Kidney capillary endothelial cell (primary cell): ENCODE results near the gene DCTN1.

Source experiments
- DNase-seq: peaks from one replicate; pipeline ENCODE4 v3.0.0-alpha.2; 2018; ENCODE audit warnings: low spot score

Gene DCTN1

DNA sequence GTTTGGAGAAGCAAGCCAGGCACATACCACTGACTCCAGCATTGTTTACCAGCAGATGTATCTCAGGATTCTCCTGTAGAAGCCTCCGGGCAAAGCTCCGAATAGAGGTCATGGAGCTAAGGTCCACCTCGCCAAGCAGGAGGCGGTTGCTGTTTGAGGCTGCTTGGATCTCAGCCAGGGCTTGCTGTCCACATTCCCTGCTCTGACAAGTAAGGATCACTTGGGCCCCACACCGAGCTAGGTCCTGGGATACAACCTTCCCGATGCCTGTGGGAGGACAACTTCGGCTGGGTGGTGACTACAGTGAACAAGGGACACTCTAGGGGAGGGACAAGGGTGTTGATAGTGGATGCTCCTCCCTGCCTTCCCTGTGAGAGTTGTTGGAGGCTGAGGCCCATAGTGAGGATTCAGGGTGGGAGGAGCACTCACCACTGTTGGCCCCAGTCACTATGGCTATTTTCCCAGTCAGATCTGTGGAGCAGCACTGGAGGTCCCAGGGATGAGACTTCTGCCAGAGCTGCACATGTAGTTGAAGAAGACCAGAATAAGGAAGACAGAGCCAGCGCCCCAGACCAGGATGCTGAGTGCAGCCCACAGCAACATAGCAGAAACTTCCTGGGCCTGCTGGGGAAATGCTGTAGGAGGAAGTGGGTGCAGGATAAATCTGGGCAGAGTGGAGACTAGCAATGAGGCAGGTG lies 33.0 kb upstream of the DCTN1 start:
- no peak for DNase-seq

DNA sequence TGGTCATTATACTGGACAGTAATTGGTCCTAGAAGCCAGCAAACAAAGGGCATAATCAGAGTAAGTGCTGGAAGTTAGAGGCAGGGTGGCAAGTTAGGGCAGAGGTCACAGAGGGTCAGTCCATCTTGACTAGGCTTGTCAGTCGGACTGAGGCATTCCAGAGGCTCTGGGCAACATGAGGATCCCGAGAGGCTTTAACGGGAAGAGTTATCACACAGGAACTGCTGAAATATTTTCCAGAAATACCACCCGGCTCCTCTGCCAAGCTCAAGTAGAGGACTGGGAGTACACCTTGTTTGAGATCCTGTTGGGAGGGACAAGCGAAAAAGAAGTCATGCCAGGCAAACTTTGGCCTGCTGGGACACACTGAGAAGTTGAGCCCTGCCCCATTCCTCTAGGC lies 27.6 kb upstream of the DCTN1 start:
- no peak for DNase-seq

DNA sequence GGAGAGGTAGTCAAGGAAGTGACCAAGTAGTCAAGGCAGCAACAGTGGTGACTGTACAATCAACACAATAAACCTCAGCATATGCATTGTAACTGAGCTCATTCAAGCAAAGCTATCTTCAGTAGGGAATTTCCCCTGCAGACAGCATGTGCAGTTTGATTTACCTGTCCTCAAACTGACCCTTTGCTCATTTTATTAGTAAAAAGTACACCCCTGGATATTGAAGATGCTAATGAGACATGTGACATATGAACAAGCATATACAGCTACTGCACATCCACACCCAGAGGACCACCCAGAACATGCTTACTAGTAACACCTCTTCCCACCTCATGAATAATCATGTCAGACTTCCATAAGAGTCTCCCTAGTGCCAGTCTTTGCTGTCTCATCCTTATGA lies 25.9 kb upstream of the DCTN1 start:
- no peak for DNase-seq

DNA sequence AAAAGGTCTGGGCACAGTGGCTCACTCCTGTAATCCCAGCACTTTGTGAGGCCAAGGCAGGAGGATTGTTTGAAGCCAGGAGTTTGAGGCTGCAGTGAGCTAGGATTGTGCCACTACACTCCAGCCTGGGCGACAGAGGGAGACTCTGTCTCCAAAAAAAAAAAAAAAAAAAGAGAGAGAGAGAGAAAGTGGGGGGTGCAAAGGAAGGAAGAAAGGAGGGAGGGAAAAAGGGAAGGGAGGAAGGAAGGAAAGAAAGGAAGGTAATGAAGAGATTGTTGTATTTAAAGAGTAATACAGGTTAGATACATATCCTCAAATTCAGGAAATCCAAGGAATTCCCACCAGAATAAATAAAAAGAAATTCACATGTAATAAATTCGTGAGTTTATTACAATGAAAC lies 21.8 kb upstream of the DCTN1 start:
- DNase-seq: no peak

DNA sequence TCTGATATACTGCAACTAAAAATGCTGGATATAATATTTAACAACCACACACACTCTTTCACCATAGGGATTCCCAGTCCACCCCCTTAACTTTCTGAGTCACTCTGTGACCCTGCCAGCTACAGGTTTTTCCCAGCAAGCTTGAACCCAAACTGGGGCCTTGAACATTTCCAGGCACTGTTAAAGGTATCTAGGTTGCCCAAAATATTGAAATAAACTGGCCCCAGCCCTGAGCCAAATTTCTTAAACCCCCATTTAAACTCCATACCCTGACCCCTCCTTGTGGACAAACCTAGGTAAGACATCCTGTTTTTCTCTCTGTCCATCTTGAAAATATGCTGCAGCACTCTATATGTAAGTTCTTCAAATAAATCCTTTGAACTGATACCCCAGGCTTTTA lies 19.7 kb upstream of the DCTN1 start:
- DNase-seq: no peak

DNA sequence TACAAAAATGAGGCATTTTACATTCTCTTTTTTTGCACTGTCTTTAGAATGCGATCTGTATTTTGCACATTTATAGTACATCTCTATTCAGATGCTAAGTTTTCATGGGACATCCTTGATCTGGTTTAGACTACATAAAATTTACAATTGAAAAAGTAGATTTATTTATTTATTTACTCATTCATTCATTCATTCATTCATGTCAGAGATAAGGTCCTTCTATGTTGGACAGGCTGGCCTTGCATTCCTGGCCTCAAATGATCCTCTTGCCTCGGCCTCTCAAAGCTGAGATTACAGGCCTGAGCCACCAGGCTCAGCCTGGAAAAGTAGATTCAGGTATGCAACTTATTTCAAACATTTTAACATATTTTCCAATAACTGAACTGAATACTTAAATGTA lies 16.0 kb upstream of the DCTN1 start:
- no peak for DNase-seq

DNA sequence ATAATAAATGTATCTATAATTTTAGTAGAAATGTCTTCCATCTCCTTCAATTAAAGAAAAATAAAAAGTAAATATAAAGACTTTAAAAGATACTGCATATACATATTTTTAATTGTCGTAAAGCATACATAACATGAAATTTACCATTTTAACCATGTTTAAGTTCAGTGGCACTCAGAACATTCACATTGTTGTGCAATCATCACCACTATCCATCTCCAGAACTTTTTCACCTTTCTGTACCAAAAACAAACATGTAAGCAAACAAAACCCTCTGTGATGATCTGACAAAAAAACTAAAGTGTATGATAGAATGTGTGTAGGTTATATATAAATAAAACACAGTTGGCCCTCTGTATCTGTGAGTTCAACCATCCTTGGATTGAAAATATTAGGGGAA lies 13.4 kb upstream of the DCTN1 start:
- DNase-seq: no peak

DNA sequence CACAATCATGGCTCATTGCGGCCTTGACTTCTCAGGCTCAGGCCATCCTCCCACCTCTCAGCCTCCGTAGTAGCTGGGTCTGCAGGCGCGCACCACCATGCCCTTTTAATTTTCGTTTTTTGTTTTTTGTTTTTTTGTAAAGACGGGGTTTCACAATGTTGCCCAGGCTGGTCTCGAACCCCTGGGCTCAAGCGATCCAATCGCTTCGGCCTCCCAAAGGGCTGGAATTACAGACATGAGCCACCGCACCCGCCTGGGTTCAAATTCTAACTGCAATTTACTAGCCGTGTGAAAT lies 12.3 kb upstream of the DCTN1 start:
- DNase-seq: no peak

DNA sequence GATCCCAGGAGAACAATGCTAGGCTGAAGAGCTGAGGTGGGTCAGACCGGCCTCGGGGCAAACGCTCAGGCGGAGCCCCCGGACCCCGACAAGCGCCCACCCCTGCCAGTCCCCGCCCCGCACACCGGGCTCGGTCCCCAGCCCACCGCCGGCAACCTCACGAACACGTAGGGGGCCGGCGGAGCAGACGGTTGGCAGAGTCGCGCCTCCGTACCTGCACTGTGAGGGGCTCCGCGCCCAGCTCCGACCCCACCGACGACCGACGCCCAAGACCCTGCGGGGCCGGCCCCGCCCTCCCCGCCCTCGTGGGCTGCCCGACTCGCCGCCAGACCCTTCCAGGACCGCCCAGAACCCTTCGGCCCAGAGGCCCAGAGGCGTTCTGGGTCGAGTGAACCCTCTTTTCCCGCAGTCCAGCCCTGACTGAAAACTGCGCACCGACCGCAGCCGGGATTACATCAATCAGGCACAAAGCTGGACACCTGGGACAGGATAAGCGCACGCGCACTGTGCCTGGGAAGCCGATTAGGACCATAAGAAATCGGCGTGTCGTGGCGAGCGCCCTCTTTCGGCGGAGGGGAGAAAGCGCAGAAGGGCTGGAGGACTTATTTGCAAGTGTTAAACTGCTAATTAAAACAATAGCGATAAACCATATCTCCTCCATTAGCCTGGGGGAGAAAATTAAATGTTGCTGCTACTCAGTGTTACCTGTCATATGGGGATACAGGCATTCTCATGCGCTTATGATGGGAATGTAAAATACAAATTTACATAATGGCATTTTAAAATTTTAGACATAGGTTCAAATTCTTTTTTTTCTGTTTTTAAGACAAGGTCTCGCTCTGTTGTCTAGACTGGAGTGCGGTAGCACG lies 11.7 kb upstream of the DCTN1 start:
- DNase-seq: peak; percentile 84

DNA sequence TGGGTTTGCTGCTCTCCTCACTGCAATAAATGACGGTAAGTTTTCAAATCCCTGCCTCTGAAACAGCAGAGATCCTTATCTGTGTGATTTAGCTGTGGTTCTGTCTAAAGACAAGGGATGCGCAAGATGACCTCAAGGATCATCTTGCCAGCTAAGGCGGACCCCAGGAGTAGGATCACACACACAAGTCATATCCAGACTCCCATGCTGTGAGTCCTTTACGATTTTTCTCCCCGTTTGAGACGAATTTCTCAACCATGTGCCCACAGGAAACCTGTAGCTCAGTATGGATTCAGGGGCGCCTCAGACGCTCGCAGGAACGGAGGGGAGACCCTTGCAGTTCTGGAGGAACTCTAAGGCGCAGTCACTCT lies 11.1 kb upstream of the DCTN1 start:
- peak; percentile 30 for DNase-seq

DNA sequence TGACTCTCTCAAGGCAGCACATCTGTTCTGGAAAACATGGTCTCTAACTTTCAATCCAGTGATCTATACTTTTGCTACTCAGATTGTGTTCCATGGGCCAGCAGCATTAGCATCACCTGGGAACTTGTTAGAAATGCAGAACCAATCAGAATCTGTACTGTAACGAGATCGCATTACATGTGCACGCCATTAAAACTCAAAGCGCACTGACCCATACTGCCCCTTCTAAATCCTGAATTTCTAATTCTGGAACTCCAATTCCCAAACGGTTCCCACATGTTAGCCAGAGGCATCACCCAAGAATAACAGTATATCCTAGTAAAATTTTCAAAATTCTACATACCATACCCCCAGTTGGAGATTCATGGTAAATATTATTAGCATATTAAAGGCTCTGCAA lies 10.5 kb upstream of the DCTN1 start:
- no peak for DNase-seq

DNA sequence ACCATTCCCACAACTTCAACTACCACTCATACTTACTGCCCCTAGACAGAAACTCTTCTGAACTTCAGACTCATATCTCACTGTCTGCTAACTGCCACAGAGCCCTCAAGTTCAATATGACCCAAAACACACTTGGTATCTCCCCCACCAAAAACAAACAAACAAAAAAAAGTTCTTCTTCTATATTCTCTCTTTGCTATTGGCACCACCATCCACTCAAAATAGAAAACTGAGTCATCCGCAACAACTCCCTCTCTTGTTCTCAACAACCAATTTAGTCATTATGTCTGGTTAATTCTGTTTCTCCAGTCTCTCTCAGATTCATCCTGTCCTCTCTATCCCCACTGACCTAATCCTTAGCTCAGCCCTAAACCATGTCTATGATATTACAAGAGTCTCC lies 7.2 kb upstream of the DCTN1 start:
- DNase-seq: no peak

DNA sequence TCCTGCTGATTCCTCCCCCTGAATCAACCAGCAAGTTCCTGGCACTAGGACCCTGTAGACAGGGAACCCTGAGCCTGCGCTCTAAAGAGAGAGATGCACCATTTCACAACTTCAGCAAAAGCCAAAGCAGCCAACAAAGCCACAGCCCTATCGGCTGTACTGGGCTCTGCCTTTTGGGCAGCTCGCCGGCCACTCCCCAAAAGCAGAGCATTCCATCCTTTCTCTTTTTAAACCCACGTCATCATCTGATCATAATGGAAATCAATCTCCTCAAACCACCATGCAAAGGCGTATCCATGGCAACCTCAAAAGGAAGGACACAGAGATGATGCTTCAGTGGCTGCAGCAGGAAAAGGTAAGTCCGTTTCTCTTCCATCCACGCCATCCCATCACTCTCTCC lies 5.3 kb upstream of the DCTN1 start:
- DNase-seq: no peak

DNA sequence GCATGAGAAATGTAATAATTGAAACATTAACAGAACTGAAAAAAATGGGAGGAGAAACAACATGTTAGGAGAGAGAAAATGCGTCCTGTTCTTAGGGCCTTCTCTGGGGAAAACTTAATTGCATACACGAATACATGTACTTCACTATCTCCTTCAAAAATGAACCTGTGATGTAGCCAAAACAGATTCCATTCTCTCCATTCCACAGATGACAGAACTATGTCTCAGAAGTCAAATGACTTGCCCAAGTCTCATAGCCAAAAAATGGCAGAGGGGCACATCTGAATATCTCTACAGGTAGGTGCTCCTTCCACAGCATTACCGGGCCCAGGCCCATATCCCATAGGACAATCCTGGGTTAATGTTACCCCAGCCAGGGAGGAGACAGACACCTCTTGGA lies 3.9 kb upstream of the DCTN1 start:
- no peak for DNase-seq

DNA sequence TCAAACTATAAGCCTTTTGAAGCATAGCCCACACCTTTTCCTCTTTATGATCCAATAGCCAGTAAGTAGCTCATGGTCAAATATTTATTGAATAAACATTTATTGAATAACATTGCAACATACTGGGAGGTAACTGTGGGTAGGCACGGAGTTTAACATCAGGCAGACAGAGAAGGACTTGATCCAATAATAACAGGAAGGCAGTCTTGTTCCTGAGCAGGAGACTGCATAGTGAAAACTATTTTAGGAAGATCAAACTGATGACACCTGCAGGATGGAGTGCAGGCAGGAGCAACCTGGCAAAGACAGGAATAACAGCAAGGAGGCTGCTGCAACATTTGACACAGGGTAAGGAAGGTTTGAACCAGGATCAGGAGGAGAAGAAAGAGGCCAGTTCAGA lies 3.1 kb upstream of the DCTN1 start:
- DNase-seq: no peak

DNA sequence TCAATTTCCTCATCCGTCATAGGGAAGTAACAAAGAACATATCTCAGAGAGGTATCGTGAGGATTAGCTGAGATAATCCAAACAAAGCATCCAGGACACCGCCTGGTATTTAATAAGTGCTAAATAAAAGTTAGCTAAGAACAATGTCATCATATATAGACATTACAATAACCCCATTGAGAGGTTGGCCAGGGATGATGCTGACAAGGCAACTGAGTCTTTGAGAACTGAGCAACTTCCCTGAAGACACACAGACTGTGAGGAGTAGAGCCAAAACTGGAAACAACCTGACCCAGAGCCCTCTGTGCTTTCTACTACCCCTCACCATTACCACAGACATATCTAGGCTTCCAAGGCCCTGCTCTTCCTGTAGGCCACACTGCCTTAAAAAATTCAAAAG lies 1.6 kb upstream of the DCTN1 start:
- no peak for DNase-seq

DNA sequence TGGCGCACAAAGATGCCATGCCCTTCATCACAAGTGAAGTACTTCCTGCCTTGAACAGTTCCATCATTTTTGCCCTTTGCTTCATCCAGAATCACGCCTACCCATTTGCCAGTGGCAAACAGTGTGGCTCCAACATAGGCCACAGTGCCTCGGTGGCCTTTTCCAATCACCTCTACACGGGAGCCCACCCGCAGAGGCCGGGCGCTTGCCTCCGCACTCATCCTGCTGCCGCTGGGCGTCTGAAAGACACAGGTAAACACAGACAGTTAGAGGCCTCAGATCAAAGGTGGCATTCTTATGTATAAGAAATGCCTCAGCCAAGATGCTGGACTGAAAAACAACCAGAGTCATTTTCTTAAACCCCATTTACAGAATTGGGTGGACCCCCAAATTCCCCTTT lies 2.1 kb downstream of the DCTN1 start:
- no peak for DNase-seq

DNA sequence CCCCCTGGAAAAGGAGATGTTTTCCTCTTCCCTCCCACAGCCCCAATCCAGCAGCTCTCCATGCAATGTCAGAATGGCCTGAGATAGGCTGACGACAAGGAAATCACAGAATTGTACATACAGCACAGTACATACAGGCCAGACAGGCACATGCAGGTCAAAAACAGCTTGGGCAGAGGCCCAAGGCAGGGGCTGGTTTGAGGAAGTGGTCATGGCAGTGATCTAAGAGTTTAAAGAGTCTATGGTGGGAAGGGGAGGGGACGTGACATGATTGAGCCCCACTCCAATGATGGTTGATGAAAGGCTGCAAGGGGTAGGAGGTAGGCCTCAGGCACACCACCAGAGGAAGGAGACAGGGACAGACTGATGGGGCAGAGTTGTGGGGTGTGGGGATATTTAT lies 4.3 kb downstream of the DCTN1 start:
- DNase-seq: no peak

DNA sequence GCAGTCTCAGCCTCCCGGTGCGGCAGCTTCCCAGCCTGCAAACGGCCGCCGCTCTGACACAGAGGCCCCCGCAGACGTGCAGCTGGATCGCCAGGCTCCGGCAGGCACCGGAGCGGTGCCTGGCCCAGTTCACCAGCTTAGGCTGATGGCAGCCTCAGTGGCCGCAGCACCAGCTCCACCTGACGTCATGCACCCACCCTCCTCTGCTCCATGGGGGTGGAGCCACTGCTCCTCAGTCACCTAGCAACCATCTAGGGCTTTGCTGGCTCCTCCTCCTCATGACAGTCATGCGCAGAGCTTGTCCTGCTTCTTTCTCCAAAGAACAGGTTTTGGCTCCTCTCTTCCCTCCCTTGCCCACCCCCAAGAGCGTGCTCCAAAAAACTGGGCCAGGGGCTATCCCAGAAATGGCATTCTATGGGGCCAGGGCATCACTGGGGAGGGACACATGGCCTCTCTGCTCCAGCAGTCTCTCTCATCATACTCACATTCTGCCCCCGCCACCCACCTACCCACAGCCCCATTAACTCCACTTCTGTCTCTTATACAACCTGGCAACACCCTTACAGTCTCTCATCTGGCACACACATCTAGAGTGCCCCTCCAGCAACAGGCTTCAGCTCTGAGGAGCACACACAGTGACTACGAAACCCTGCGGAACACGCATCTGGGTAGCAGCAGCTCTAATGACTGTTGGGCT lies 5.5 kb downstream of the DCTN1 start:
- no peak for DNase-seq

DNA sequence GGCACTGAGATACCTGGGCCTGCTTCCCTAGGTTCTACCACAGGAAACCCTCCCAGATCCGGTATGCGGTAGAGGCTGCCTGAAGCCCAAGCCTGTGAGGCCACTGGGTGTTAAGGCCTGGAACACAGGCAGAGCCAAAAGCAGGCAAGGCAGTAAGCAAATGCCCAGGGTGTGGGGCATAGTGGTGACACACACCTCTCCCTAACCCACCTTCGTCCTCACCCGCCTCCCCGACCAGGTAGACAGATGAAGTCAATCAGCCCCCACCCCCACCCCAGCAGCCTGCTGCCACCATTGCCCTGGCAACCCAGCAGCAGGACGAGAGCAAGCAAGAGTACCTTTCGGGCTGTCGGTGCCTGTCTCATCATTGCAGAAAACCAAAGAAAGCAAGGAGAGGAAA lies 6.1 kb downstream of the DCTN1 start:
- DNase-seq: no peak

DNA sequence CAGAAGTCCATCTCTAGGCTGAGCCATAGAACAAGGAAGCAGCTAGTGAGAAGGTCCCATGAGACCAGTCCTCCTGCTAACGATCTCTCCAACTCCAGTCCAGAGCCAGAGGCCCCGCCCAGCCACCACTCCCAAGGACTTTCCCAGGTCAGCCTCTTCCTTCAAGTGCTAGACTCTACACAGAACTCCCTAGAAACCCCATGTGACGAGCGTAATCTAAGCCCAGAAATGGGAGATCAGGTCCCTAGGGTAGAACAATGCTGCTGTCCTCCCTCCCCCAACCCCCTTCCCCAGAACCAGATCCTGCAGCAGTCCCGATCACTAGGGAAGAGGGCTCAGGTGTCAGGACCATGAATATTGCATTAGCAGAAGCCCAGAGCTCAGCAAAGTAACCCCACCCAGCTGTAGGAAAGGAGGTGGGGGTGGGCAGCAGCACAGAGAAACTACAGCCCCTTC lies 6.9 kb downstream of the DCTN1 start:
- DNase-seq: no peak

DNA sequence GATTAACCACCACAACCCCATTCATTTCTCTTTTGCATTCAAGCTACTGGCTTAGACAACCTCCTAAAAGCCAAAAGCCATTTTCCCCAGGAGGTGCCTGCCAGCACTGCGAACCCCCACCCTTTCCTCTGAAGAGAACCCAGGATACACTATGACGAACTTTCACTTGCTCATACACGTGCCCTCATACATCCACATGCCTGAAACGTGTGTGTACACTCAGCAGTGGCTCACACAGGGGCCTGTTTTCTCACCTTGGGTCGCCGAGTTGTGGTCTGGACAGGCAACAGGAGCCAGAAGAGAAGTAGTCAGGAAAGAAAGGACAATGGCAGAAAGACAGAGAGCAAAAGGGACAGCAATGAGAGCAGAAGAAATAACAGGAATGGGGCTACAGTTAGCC lies 7.4 kb downstream of the DCTN1 start:
- no peak for DNase-seq

DNA sequence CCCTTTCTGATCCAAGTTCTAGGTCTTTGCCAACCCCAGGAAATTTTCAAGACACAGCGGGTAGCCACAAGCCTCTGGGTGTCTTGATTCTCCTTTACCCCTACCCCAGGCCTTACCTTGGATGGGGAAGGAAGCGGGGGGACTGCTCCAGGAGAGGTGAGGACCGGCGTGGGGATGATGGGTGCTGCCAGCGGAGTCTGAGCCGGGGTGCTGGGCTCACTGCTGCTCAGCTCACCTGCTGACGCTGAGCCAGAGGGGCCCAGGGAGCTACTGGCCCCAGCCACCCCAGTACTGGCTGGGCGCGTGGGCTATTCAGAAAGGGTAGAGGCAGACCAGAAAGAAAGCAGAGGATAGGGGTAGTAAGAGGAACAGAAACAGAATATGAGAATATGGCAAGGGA lies 8.7 kb downstream of the DCTN1 start:
- DNase-seq: no peak
